ENCODE results near the gene ACRBP.
"Not testable (repeated sequence)": the region's sequence is repeated elsewhere in the genome, so short reads cannot be mapped to it uniquely, and the experiment has no call there.

ACRBP gene

DNA sequence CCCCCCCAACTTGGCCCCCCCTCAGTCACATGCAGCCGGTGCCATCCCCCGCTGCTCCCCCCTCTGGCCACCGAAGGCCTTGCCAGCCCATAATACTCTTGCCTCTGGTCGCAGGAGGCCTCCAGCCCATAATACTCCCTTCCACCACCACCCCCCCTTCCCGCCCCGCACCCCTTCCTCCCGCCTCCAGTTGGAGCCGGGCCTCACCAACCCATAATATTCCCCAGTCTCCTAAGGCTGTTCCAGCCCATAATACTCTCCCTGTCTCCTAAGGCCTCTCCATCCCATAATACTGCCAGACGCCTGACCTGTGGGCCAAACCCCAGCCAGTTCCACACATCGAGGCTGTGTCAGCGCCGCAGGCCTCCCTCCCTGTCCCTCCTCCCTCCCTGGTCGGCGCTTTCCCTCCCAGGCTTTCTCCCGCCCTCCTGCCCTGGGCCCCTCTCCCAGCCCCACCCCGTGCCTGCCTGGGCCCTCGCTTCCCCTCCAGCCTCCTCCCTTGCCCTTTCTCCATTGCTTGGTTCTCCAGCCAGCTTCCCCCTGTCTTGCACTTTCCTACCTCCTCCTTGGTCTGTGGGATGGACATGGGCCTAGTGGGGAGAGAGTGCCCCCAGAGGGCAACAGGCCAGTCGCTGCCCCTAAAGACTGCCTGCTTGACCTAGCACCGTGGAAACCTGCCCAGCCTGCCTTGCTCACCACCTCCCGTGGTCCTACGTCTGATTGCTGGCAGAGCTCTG is 33.3 kb downstream of the ACRBP start:
- DNase-seq = no peak

DNA sequence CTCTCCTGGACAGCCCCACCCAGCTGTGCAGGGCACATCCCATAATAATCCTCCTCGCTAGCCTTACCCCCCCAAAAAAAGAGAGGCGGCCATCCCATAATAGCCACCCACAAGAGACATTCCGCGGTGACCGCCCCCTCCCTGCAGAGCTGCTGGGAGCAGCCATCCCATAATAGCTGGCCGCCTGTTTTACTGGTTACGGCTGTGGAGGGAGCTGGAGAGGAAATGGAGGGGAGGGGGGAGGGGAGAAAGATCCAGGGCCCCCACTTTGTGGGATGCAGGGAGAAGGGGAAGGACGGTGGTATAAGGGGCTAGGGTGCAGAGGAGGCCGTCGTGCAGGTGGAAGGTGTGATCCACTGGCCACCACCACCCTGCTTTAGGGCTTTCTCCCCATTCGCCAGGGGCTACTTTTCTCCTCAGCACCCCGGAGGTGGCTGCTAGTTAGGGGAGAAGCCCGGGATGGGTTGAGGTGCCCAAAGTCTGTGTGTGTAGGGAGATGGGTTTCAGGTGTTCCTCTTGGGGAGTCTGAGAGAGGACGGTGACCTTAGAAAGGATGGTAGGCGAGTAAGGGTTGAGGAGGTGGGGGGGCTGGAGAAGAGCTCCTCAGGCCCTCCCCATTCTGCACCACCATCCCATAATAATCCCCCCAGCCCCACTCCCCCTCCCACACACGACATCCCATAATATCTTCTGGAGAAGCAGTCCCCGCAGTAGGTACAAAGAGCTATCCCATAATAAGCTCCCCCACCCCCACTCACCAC is 34.0 kb downstream of the ACRBP start:
- no peak for DNase-seq

DNA sequence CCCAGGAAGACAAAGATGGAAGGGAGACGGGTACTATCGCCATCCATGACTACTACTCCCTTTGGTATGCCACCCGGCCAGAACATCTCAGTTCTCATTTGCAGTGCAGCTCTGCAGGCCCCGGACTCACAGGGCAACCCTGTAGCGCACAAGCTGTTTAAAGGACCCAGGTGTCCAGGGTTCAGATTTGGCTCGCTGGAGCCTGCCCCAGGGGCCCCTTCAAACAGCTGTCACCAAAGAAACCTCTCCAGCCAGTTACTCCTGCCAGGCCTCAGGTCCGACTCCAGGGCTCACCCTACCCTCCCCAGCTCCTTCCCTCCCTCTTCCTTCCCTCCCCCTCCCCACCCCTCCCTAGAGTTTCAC is 34.6 kb downstream of the ACRBP start:
- no peak for DNase-seq

DNA sequence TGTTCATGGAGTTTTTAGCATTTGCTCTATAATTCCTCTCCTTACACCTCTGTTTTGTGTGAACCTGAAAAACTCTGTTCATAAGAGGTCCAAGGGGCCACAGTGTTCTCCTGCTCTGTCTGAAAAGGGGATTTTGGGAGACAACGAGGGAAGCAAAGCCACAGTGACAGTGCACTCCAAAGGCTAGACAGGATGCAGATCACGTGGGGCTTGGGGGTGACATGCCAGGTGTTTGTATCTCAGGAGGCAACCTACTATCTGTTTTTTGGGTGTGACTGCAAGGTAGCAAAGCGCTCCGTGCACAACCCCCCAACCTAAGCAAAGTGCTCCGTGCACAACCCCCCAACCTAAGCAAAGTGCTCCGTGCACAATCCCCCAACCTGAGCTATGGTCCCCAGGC is 35.0 kb downstream of the ACRBP start:
- DNase-seq = no peak

DNA sequence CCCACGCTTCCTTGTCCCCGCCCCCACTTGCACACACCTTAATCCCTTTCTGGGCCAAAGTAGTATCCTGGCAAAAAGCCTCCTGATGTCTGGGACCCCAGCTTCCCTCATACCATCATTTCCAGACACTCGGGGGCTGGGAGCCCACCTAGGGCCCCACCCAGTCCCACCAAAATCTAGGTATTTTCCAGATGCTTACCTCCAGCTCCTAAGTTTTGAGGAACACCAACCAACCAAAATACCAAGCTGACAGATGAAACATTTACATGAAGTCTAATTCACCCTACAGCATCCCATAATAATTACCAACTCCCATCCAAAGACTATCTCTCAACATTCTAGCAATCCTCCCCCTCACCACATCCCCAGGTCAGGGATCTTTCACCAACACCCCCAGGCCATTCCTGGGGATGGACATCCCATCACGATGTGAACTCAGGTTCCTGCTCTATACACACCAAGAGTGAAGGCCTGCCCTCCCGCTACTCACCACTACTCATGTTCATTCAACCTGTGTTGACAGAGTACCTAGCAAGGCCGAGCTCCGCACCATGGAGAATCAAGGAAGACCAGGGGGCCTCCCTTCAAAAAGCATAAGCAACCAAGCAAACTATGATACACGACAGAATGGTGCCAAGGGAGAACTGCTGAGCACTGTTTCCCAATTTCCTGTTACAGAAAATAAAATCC is 38.5 kb downstream of the ACRBP start:
- no peak for DNase-seq

DNA sequence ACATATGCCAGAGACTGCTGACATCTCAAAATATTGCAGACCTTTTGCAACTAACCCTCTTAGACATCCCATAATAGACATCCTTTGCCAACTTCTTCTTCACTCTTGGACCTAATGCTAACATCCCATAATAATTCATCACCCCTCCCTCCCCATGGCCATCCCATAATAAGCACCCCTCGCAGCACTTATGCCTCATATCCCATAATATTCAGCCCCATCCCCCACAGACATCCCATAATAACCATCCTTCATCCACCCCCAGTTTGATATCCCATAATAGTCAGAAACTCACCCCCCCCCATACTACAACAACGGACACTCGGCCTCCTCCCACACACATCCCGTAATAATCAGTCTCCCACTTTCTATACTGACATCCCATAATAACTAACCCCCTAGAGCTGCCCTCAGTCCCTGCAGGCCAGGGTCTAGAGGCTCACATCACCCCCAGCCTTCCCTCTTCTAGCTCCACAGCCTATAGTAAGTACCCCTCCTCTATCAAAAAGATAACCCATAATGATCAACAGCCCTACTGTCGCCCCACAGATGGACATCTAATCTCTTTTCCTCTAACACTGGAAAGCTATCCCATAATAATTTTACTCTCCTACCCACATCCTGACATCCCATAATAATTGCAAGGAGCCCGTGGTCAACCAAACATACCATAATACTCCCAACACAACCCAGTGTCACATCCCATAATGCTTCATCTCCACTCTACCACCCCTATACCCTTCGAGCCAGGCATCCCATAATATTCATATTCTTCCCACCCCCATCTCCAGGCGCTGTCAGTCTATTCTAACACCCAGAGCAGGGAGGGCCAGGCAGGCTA is 39.3 kb downstream of the ACRBP start:
- peak; percentile 56 for DNase-seq

DNA sequence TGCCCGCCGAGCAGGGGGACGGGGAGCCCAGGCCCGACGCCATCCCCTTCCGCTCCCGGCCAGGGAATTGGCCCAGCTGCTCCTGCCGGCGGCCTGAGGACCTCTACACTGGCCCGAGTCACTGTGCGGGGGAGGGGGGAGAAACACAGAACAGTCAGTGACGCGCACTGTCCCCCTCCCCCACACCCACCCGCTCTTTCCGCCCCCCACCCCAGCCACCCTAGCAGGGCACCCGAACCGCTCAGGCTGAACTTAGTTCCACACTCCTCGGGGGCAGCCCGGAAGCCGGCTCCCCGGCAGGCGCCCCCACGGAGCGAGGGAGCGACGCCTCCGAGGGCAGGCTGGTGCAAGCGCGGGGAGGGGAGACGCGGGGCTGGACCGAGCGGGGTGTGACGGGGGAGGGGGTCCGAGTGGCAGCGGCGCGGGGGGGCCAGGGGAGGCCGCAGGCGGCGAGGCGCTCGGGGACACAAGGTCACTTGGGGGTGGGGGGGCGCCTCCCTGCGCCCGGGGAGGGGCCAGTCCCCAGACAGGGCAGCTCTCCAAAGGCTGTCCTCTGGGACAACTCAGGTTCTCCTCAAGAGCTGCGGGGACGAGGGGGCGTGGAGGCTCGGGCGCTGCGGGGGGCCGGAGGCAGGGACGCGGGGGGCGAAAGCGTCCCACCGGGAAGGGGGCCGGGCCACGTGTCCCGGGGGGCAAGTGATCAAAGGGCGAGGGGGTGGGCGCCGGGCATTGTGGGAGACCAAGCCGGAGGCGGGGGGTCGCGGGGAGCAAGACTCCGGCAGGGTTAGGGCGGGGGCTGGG is 40.7 kb downstream of the ACRBP start:
- peak; percentile 70 for DNase-seq

DNA sequence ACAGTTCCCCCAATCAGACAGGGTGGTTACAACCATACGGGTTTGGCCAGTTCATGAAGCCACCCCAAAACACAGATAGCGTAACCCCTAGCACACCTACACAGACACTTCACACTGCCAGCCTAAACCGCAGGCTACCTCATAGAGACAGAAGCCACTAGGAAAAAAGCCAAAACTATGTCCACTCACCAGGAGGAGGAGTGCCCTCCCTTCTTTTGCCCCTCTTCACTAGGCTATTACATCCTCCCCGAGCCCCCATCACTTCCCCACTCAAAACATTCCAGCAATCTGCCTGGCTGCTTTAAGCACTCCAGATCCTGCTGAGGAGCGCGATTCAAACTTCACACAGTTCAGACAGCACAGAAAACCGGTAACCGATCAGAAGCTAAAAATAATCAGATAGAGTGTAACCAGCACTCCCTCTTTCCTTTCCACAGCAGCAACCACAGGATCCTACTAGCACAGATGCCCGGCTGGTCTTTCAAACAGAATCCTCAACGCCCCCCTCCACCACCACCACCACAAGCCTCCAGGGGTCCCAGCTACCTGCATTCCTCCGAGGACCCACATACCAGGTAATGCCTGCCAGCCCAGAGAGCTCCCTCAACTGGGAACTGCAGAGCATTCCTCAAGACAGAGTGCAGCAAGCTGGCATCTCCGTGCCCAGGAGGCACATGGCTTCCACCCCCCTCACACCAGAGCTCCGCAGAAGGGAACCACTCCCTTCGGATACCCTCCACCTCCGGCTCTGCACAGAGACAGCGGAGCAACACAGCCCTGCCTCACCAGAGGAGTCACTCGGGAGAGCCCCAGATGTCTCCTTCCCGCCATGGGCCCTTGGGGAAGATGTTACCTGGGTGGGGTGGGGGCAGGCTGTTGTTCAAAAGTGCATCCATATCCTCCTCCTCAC is 41.6 kb downstream of the ACRBP start:
- no peak for DNase-seq

DNA sequence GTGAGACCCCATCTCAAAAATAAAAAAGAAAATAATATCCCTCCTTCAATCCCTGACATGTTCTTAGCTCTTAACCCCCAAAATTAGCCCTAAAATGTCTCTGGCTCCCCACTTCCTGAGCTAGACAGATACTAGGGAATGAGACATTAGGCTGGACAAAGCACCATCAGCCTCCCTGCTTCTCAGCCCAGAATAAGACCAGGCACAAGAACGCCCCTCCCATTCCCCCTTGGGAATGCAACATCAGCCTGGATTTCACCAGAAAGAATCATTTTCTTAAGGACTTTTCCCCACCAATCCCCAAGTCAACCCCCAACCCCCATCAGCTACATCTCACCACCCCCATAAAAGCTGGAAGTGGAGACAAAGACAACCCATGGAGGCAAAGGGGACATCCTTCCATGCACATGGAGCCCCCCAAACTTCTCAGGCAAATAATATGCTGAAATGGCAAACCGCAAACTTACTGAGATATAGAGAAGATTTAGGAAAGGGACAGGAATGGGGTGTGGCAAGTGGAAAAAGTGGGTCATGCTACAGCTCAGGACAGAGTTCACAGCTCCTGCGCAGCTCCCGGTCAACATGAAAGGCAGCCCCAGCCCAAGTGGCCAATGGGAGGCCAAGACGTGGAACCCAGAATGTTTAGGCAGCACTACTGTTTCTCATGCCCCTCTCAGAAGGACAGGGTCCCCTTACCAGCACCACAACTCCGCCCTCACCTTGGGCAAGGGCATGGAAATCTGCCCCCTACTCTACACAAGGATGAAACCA is 42.8 kb downstream of the ACRBP start:
- no peak for DNase-seq

DNA sequence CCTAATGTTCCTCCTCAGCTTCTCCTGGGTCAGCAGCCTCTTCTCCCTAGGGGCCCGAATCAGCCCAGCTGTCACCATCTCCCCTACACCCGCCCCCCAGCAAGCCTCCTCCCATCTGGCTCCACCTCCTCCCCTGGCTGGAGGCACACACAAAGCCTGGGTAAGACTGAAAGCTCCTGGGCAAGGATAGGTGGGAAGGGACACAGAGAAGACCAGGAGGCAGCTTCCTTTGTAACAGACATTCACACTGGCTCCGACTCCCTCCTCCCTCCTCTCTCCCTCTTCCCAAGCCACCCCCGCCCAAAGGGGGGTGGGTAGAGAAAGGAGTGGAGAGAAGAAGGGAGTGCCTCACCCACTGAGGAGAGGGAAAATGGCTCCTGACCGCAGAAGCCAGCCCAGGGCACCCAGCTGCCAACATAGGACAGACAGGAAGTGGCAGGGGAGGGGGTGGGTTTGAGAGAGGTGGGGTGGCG is 44.1 kb downstream of the ACRBP start:
- no peak for DNase-seq

DNA sequence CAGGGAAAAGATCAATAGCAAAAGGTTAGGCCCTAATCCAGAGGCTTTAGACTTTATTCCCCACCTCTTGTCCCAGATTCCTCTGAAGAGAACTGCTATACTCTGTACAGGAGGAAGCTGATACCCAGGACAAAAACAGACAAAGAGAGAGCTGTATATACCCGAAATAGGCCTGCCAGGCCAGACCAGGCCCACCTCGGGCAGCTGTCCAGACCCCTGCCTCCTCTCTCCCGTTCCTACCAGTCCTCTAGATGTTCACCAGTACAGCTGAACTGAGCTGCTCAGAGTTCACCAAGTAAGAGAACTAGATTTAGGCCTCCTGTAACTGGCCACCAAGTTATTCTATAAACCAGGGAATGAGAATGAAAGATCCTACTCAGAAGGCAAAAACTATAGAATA is 44.7 kb downstream of the ACRBP start:
- DNase-seq = no peak

DNA sequence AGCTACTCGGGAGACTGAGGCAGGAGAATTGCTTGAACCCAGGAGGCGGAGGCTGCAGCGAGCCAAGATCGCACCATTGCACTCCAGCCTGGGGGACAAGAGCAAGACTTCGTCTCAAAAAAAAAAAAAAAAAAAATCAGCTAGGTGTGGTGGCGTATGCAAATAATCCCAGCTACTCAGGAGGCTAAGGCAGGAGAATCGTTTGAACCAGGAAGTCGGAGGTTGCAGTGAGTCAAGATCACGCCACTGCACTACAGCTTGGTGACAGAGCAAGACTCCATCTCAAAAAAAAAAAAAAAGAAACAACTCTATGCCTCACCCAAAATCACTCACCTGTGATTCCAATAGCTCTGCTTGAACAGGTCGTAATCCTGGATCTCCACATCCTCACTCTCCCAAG is 51.6 kb downstream of the ACRBP start:
- not testable (repeated sequence) for DNase-seq

DNA sequence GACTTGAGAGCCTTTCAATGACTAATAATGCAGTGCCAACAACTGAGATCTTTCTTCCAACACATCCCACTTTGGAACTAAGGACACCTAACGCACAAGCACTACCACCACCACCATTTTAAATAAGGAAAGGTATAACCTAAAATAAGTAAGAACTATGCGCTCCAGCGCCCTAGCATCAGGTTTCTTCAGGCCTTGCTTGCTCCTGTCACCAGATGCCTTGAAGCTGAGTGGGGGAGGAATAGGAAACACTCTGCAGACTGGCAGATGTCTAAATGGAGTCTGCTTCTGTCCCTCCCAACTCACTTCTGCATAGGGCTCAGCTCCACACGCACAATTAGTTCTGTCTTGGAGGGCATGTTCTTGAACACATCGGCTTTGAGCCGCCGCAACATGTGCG is 55.1 kb downstream of the ACRBP start:
- no peak for DNase-seq
